ENCODE results near the gene PIAS1. TPM values are rescaled to one million over a fixed set of nuclear protein-coding genes. Genes with fewer than 3 reads are reported as not detected.

Gene PIAS1
- total and polyA plus RNA-seq, 2 donors from 2014 or later, result 10.6 to 44.3 TPM

DNA sequence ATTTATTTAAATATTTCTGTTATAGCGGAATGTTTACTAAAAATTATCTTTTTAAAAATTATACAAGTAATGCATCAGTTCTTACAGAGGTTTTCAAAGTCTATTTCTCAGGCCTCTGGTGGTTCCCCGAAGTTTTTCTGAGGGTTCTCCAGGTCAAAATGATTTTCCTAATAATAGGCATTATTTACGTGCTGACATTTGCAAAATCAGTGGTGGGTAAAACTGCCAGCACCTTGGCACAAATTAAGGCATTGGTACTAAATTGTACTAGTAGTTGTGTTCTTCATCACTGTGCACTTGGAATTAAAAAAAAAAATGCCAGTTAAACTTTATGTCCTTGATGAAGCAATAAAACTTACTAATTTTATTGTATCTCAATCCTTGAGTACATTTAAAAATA is 9.5 kb downstream of the PIAS1 start:
- H3K9me3 ChIP-seq (ENCODE audit: control insufficient read depth in 2 of 3, insufficient read depth in 1 of 3, low read length in 3 of 3), result no peaks in the 10 kb centered on the region
- no peak overlapping the region for H3K9ac ChIP-seq (ENCODE audit: low read length in 3 of 3)
- H3K27ac ChIP-seq (ENCODE audit: low read depth in 2 of 2, low read length in 2 of 2), result no peak overlapping the region
- intact Hi-C loops (cut with DNase I), result no loop called here
- H3K27me3 ChIP-seq (ENCODE audit: control insufficient read depth, insufficient read depth, low read length), result no peaks in the 10 kb centered on the region
- no peaks in the 10 kb centered on the region for H3K36me3 ChIP-seq (ENCODE audit: control insufficient read depth in 2 of 3, insufficient read depth in 3 of 3, low read length in 3 of 3)
- FAIRE-seq, result no peak
- DNase-seq, result no peak
- TF ChIP-seq, protein P1, sequence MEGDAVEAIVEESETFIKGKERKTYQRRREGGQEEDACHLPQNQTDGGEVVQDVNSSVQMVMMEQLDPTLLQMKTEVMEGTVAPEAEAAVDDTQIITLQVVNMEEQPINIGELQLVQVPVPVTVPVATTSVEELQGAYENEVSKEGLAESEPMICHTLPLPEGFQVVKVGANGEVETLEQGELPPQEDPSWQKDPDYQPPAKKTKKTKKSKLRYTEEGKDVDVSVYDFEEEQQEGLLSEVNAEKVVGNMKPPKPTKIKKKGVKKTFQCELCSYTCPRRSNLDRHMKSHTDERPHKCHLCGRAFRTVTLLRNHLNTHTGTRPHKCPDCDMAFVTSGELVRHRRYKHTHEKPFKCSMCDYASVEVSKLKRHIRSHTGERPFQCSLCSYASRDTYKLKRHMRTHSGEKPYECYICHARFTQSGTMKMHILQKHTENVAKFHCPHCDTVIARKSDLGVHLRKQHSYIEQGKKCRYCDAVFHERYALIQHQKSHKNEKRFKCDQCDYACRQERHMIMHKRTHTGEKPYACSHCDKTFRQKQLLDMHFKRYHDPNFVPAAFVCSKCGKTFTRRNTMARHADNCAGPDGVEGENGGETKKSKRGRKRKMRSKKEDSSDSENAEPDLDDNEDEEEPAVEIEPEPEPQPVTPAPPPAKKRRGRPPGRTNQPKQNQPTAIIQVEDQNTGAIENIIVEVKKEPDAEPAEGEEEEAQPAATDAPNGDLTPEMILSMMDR (IDR thresholded peaks at IDR 0.05; ENCODE audit: borderline replicate concordance, extremely low read depth, insufficient read depth), result no peak
- H3K4me1 ChIP-seq (ENCODE audit: control insufficient read depth in 2 of 3, insufficient read depth in 2 of 3, low read depth in 1 of 3, low read length in 3 of 3), result peaks cover 0 to 16% (median 4%) of the 10 kb centered on the region in 3 donors
- H3K4me3 ChIP-seq (ENCODE audit: low read length in 3 of 3), result no peak overlapping the region

DNA sequence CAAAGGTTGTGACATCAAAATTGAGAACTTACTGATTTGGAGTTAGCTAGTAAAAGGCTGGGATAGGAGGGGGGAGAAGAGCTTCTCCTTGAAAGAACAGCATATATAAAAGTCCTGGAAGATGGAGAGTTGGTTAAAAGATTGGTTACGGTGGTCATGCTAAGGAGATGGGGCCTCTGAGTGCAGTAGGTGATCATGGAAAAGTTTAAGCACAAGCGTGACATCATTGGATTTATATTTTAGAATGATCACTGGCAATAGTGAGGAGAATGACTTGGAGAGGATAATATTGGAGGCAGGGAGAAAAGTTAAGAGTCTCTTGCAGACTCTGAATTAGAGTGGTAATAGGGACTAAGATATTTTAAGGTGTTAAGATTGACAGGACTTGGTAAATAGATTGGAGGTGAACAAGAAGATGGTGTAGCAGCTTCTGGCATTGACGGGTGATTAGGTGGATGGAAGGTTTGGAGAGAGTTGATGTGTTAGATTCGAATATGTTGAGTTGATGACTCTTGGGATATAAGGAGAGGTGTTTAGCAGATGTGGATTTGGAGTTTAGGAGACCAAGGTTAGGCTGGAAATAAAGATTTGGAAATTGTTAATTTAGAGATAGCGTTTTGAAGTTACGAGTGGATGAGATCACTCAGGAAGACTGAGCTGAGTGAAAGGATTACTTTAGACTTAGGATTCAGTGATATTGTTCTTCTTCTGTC is 19.6 kb downstream of the PIAS1 start:
- H3K36me3 ChIP-seq (ENCODE audit: control insufficient read depth in 2 of 3, insufficient read depth in 3 of 3, low read length in 3 of 3), result no peaks in the 10 kb centered on the region
- H3K9me3 ChIP-seq (ENCODE audit: control insufficient read depth in 2 of 3, insufficient read depth in 1 of 3, low read length in 3 of 3), result no peaks in the 10 kb centered on the region
- H3K9ac ChIP-seq (ENCODE audit: low read length in 3 of 3), result no peak overlapping the region
- intact Hi-C loops (cut with DNase I), result no loop called here
- no peak for DNase-seq
- H3K4me1 ChIP-seq (ENCODE audit: control insufficient read depth in 2 of 3, insufficient read depth in 2 of 3, low read depth in 1 of 3, low read length in 3 of 3), result peaks cover 0 to 2% (median 0%) of the 10 kb centered on the region in 3 donors
- no peak overlapping the region for H3K27ac ChIP-seq (ENCODE audit: low read depth in 2 of 2, low read length in 2 of 2)
- no peaks in the 10 kb centered on the region for H3K27me3 ChIP-seq (ENCODE audit: control insufficient read depth, insufficient read depth, low read length)
- TF ChIP-seq, protein P1 (IDR thresholded peaks at IDR 0.05; ENCODE audit: borderline replicate concordance, extremely low read depth, insufficient read depth), result no peak
- FAIRE-seq, result no peak
- H3K4me3 ChIP-seq (ENCODE audit: low read length in 3 of 3), result no peak overlapping the region

DNA sequence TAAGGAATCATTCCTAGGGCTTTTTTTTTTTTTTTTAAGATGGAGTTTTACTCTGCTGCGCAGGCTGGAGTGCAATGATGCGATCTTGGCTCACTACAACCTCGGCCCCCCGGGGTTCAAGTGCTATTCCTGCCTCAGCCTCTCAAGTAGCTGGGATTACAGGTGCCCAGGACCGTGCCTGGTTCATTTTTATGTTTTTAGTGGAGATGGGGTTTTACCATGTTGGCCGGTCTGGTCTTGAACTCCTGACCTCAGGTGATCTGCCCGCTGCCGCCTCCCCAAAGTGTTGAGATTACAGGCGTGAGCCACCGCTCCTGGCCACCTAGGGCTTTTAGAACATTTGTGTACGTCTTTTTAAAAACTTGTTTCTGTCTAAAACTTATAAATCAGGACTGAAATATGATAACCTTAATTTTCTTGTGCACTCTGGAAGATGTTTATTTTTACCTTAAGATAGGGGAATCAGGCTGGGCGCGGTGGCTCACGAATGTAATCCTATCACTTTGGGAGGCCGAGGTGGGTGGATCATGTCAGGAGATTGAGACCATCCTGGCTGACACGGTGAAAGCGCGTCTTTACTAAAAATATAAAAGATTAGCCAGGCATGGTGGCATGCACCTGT is 21.8 kb downstream of the PIAS1 start:
- intact Hi-C loops (cut with DNase I), result no loop called here
- Histone ChIP-seq H3K4me3 (ENCODE audit: low read length in 3 of 3) (no peak overlapping the region), H3K27ac (ENCODE audit: low read depth in 2 of 2, low read length in 2 of 2) (no peak overlapping the region), H3K27me3 (ENCODE audit: control insufficient read depth, insufficient read depth, low read length) (no peaks in the 10 kb centered on the region), H3K4me1 (ENCODE audit: control insufficient read depth in 2 of 3, insufficient read depth in 2 of 3, low read depth in 1 of 3, low read length in 3 of 3) (peaks cover 0 to 5% (median 2%) of the 10 kb centered on the region in 3 donors), H3K36me3 (ENCODE audit: control insufficient read depth in 2 of 3, insufficient read depth in 3 of 3, low read length in 3 of 3) (no peaks in the 10 kb centered on the region), H3K9ac (ENCODE audit: low read length in 3 of 3) (no peak overlapping the region), H3K9me3 (ENCODE audit: control insufficient read depth in 2 of 3, insufficient read depth in 1 of 3, low read length in 3 of 3) (no peaks in the 10 kb centered on the region)
- DNase-seq (no peak), FAIRE-seq (no peak)
- TF ChIP-seq, protein P1 (IDR thresholded peaks at IDR 0.05; ENCODE audit: borderline replicate concordance, extremely low read depth, insufficient read depth), result no peak
